Activated CD8-positive, alpha-beta T cell treated with anti-CD3 and anti-CD28 coated beads for 36 hours (primary cell): Measurements from ENCODE around the gene TEX35. TPM values are rescaled to one million over a fixed set of nuclear protein-coding genes. Genes with fewer than 3 reads are reported as not detected.

ENCODE experiments used
- ATAC-seq: fragments of 200-7000 bp; cut with Tn5 transposase; one replicate; pipeline ENCODE4 v1.10.0; 2021; ENCODE audit warnings: mild to moderate bottlenecking, moderate library complexity
- CTCF ChIA-PET: fragments of 350-600 bp; sonication (Branson Sonifier 250); formaldehyde crosslinking; loops from one replicate; lab custom pipeline; 2021; ENCODE audit warnings: antibody characterized with exemption; lab: Charles Lee
- POLR2A ChIA-PET: fragments of 350-600 bp; sonication (Branson Sonifier 250); formaldehyde crosslinking; loops from one replicate; lab custom pipeline; 2021; ENCODE audit warnings: antibody characterized with exemption; lab: Charles Lee
- DNase-seq: peaks from one replicate; pipeline ENCODE4 v3.0.0-alpha.2; 2020
- H3K27ac Mint-ChIP-seq: one replicate; pipeline ENCODE4 v1.8.0; 2021; ENCODE audit warnings: mild to moderate bottlenecking, mixed read lengths
- H3K27me3 Mint-ChIP-seq: one replicate; pipeline ENCODE4 v1.8.0; 2021; ENCODE audit warnings: mixed read lengths
- H3K36me3 Mint-ChIP-seq: one replicate; pipeline ENCODE4 v1.8.0; 2021; ENCODE audit warnings: low read depth, mixed read lengths
- H3K4me1 Mint-ChIP-seq: one replicate; pipeline ENCODE4 v1.8.0; 2021; ENCODE audit warnings: low read depth, mixed read lengths
- H3K4me3 Mint-ChIP-seq: one replicate; pipeline ENCODE4 v1.8.0; 2021; ENCODE audit warnings: mild to moderate bottlenecking, moderate library complexity, mixed read lengths
- H3K9me3 Mint-ChIP-seq: one replicate; pipeline ENCODE4 v1.8.0; 2021; ENCODE audit warnings: mixed read lengths
- intact Hi-C: fragments of 100-400 bp; cut with micrococcal nuclease; formaldehyde crosslinking; loops from one replicate; pipeline ENCODE4 v1.10.0; 2022
- total RNA-seq, 2 experiments: library from RNA; stranded (reverse); gene quantifications; one replicate each; pipeline ENCODE4 v1.2.3, GENCODE V29; 2021
- TF ChIP-seq, protein P1 (sequence below): fragments of 200-600 bp; IDR thresholded peaks from one replicate; pipeline ENCODE4 v1.8.0; 2022; ENCODE audit warnings: antibody characterized with exemption, mild to moderate bottlenecking

Gene TEX35
- total RNA-seq, 2 experiments from 2014 or later: not detected

DNA sequence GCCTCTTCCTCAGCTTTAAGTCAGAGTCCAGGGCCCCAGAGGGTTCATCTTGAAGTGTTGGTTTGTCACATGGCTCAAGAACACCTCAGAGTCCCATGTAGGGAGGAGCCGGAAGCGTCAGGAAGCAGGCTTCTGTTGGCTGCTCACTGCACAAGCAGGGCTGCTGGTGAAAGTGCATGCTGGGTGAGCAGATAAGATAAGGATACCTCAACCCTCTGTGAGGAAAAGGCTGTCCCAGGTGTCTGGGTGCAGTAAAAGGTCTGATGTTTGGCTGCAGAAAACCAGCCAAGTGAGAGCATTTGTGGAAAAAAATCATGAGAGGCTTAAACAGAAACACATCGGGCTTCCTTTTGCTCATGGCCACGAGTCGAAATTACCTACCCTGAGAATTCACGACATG, 6.2 kb upstream of the TEX35 start:
- TF ChIP-seq, protein P1, sequence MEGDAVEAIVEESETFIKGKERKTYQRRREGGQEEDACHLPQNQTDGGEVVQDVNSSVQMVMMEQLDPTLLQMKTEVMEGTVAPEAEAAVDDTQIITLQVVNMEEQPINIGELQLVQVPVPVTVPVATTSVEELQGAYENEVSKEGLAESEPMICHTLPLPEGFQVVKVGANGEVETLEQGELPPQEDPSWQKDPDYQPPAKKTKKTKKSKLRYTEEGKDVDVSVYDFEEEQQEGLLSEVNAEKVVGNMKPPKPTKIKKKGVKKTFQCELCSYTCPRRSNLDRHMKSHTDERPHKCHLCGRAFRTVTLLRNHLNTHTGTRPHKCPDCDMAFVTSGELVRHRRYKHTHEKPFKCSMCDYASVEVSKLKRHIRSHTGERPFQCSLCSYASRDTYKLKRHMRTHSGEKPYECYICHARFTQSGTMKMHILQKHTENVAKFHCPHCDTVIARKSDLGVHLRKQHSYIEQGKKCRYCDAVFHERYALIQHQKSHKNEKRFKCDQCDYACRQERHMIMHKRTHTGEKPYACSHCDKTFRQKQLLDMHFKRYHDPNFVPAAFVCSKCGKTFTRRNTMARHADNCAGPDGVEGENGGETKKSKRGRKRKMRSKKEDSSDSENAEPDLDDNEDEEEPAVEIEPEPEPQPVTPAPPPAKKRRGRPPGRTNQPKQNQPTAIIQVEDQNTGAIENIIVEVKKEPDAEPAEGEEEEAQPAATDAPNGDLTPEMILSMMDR: no peak
- ChIA-PET CTCF (interaction anchor here (1.8 kb wide), 1 partner anchor 195 kb away, joined by 5 read pairs; no protein-coding TSS in a partner anchor), POLR2A (no interaction called here)
- Mint-ChIP-seq H3K27ac (no peak overlapping the region), H3K4me3 (no peak overlapping the region), H3K9me3 (no peaks in the 10 kb centered on the region), H3K27me3 (no peaks in the 10 kb centered on the region), H3K36me3 (no peaks in the 10 kb centered on the region), H3K4me1 (no peaks in the 10 kb centered on the region)
- intact Hi-C loops: no loop called here
- no peak for ATAC-seq
- DNase-seq: no peak

DNA sequence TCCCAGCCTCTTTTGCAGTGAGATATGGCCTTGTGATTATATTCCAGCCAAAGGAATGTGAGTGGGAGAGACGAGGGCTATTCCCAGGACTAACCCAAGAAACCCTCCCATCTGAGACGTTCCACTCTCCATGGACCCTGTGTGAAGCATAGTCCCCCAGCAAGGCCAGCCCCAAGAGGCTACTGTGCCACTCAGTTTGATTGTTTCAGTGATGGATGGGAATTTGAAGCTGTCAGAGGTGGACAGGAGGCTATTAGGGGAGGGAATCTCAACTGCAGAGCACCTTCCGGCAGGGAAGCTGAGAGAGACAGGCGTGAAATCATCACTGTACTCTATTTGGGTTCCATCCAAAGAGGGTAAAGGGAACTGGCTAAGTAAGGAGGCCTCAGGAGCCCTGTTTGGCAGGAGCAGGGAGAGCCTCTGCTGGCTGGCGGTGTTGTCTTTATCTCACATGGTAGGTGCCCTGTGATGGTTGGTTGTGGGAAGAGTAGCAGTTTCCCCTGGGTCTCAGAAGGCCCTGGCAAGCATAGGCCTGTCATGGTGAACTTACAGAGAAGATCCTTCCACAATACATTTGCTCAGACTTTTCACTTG, 3.4 kb upstream of the TEX35 start:
- intact Hi-C loops: no loop called here
- no peak for ATAC-seq
- POLR2A ChIA-PET: no interaction called here
- Mint-ChIP-seq H3K27me3 (no peaks in the 10 kb centered on the region), H3K4me1 (no peaks in the 10 kb centered on the region), H3K4me3 (no peak overlapping the region), H3K27ac (no peak overlapping the region), H3K36me3 (no peaks in the 10 kb centered on the region), H3K9me3 (no peaks in the 10 kb centered on the region)
- CTCF ChIA-PET: no interaction called here
- no peak for DNase-seq
- TF ChIP-seq, protein P1: no peak

DNA sequence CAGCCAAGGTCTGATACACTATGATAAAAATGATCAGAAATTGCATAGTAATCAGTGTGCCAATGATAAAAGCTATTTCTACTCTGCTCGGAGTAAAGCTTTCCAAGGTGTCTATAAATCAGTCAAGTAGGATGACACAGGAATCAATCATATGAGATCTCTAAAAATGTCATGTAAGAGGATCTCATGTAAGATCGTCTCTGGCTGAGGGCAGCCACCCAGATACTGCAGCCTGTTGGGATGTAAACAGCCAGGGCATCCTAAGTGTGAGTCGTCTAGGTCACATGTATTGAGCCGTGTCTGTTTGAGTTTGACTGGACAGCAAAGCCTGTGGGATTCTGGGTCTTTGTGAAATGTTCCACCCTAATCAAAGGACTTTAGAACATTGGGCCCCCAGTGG, 2.8 kb upstream of the TEX35 start:
- intact Hi-C loops: no loop called here
- ATAC-seq (no peak), DNase-seq (no peak)
- Mint-ChIP-seq H3K27ac (no peak overlapping the region), H3K36me3 (no peaks in the 10 kb centered on the region), H3K4me3 (no peak overlapping the region), H3K9me3 (no peaks in the 10 kb centered on the region), H3K4me1 (no peaks in the 10 kb centered on the region), H3K27me3 (no peaks in the 10 kb centered on the region)
- ChIA-PET POLR2A (no interaction called here), CTCF (no interaction called here)
- TF ChIP-seq, protein P1: no peak

DNA sequence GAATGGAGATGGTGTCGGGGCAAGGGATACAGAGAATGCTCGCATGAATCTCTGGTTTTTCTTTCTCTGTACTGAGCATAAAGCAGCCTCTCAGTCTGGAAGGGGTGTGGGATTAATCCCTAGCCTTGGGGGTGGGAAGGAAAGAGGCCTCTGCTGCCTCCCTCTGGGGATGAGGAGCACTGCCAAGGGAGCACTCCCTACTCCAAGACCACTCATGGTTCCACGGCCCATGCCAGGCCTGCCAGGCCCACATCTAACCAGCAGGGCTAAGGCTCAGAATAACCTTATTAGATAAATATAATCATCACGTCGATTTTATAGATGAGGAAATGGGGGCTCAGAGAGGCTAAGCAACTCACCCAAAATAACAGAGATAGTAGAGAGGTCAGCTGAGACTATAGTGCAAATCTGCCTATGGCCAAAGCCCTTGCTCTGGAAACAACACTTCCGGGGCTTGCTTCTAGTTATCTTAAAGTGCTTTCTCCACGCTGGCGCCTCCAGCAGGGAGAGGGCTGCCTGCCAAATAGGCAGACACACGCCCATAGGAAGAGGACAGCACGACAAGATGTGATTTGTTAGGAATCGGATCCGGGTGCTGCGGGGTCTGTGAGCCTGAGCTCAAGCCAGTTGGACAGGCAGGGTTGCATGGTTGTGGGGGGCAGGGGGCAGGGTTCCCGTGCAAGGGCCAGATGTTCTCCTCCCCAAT, 522 bp downstream of the TEX35 start:
- TF ChIP-seq, protein P1: no peak
- H3K27ac Mint-ChIP-seq: no peak overlapping the region
- H3K27me3 Mint-ChIP-seq: no peaks in the 10 kb centered on the region
- H3K9me3 Mint-ChIP-seq: no peaks in the 10 kb centered on the region
- H3K36me3 Mint-ChIP-seq: no peaks in the 10 kb centered on the region
- DNase-seq: no peak
- intact Hi-C loops: no loop called here
- no peaks in the 10 kb centered on the region for H3K4me1 Mint-ChIP-seq
- no peak for ATAC-seq
- ChIA-PET POLR2A (no interaction called here), CTCF (interaction anchor here (2.4 kb wide), 1 partner anchor 12 kb away, joined by 10 read pairs; no protein-coding TSS in a partner anchor)
- no peak overlapping the region for H3K4me3 Mint-ChIP-seq

DNA sequence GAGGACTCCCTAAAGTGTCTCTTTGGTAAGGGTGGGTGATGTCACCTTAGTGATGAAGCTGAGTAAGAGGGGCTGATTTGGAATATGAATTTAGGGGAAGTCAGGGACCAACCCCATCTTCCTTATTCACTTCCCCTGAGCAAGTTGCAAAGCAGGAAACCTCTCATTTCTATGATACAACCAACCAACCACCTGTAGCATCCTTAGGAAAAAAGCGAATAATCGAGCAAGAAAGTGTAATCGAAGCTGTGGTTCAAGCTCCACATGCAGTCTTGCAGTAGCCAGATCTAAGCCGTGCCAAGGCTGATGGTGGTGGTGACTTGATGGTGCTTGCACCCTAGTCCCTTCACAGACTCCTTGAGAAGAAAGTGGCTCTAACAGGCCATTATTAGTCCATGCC, 3.2 kb downstream of the TEX35 start:
- no peak overlapping the region for H3K27ac Mint-ChIP-seq
- TF ChIP-seq, protein P1: no peak
- ChIA-PET POLR2A (no interaction called here), CTCF (interaction anchor here (2.1 to 2.4 kb wide), 2 partner anchors 14 to 17 kb away, joined by 7 to 8 read pairs; no protein-coding TSS in a partner anchor)
- ATAC-seq (no peak), DNase-seq (no peak)
- H3K4me1 Mint-ChIP-seq: no peaks in the 10 kb centered on the region
- no peaks in the 10 kb centered on the region for H3K36me3 Mint-ChIP-seq
- peaks cover 2% of the 10 kb centered on the region for H3K27me3 Mint-ChIP-seq
- no peaks in the 10 kb centered on the region for H3K9me3 Mint-ChIP-seq
- no peak overlapping the region for H3K4me3 Mint-ChIP-seq
- intact Hi-C loops: no loop called here
